IMR-90 (cell line): Measurements from ENCODE around the gene TCP11. TPM values are rescaled to one million over a fixed set of nuclear protein-coding genes. Genes with fewer than 3 reads are reported as not detected.

Experiments
- ATAC-seq: fragments of 200-7000 bp; cut with Tn5 transposase; 2 replicates; pipeline ENCODE4 v1.9.1; 2020; ENCODE audit warnings: low read depth, mild to moderate bottlenecking, moderate library complexity
- BruUV-seq: library from RNA; stranded (reverse); fragments of 400-500 nt; replicated peaks from 2 replicates; lab custom pipeline; 2021; lab: Mats Ljungman, UMichigan
- CTCF ChIA-PET: fragments of 300-600 bp; formaldehyde crosslinking; extraction: SDS; loops from one replicate; lab custom pipeline; 2021; ENCODE audit warnings: antibody characterized with exemption; lab: Yijun Ruan, JAX
- POLR2A ChIA-PET: fragments of 300-600 bp; sonication (Branson Sonifier 250); formaldehyde crosslinking; loops from one replicate; lab custom pipeline; 2022; ENCODE audit warnings: antibody characterized with exemption; ENCODE audit not compliant: unreplicated experiment; lab: Charles Lee
- DNase-seq: peaks from one replicate; pipeline ENCODE4 v3.0.0; 2013
- H2AFZ ChIP-seq: replicated peaks from 2 replicates; pipeline ENCODE3; 2013; ENCODE audit warnings: low read length, mild to moderate bottlenecking; ENCODE audit not compliant: poor library complexity
- H2AK5ac ChIP-seq: 2 replicates; pipeline ENCODE4 v1.6.1; 2013; ENCODE audit warnings: low read depth, low read length, inconsistent platforms
- H2AK9ac ChIP-seq: replicated peaks from 2 replicates; pipeline ENCODE3; 2013; ENCODE audit warnings: mild to moderate bottlenecking, low read depth, low read length, moderate library complexity; ENCODE audit not compliant: poor library complexity
- H2BK120ac ChIP-seq: 2 replicates; pipeline ENCODE4 v1.6.1; 2013; ENCODE audit warnings: low read depth, low read length, inconsistent platforms
- H2BK15ac ChIP-seq: 3 replicates; pipeline ENCODE4 v1.6.1; 2013; ENCODE audit warnings: low read depth, low read length, inconsistent platforms
- H2BK20ac ChIP-seq: 2 replicates; pipeline ENCODE4 v1.6.1; 2013; ENCODE audit warnings: low read depth, mild to moderate bottlenecking, inconsistent platforms, low read length, moderate library complexity
- H2BK5ac ChIP-seq: 2 replicates; pipeline ENCODE4 v1.6.1; 2013; ENCODE audit warnings: mild to moderate bottlenecking, low read depth, low read length, inconsistent platforms; ENCODE audit not compliant: poor library complexity, severe bottlenecking
- H3K14ac ChIP-seq: replicated peaks from 2 replicates; pipeline ENCODE4 v1.6.1; 2013; ENCODE audit warnings: low read depth, low read length, inconsistent platforms
- H3K18ac ChIP-seq: 2 replicates; pipeline ENCODE4 v1.6.1; 2013; ENCODE audit warnings: low read depth, low read length, control low read depth
- H3K23ac ChIP-seq: 2 replicates; pipeline ENCODE4 v1.6.1; 2013; ENCODE audit warnings: low read depth, low read length, inconsistent platforms
- H3K27ac ChIP-seq: 2 replicates; pipeline ENCODE4 v1.5.1; 2013; ENCODE audit warnings: mild to moderate bottlenecking, control low read depth, low read length; ENCODE audit not compliant: insufficient read depth
- H3K27me3 ChIP-seq: 2 replicates; pipeline ENCODE4 v1.6.1; 2013; ENCODE audit warnings: low read length; ENCODE audit not compliant: control insufficient read depth, insufficient read depth
- H3K36me3 ChIP-seq: 2 replicates; pipeline ENCODE4 v1.6.1; 2013; ENCODE audit warnings: low read length, mixed read lengths; ENCODE audit not compliant: control insufficient read depth, insufficient read depth
- H3K4ac ChIP-seq: 2 replicates; pipeline ENCODE4 v1.6.1; 2013; ENCODE audit warnings: low read depth, low read length, inconsistent platforms
- H3K4me1 ChIP-seq: 2 replicates; pipeline ENCODE4 v1.6.1; 2013; ENCODE audit warnings: low read length, mixed read lengths; ENCODE audit not compliant: control insufficient read depth, insufficient read depth
- H3K4me2 ChIP-seq: 2 replicates; pipeline ENCODE4 v1.6.1; 2013; ENCODE audit warnings: low read depth, mild to moderate bottlenecking, control low read depth, low read length, moderate library complexity
- H3K4me3 ChIP-seq: 2 replicates; pipeline ENCODE4 v1.5.1; 2013; ENCODE audit warnings: low read depth, mild to moderate bottlenecking, control low read depth, low read length, moderate library complexity; ENCODE audit not compliant: insufficient read depth
- H3K56ac ChIP-seq: 2 replicates; pipeline ENCODE4 v1.6.1; 2013; ENCODE audit warnings: low read length, inconsistent platforms; ENCODE audit not compliant: insufficient read depth; ENCODE audit errors: extremely low read depth
- H3K79me1 ChIP-seq, 2 experiments: 2 replicates each; pipeline ENCODE4 v1.6.1; 2013; ENCODE audit warnings: low read length in 2 of 2, inconsistent platforms in 1 of 2, low read depth in 1 of 2
- H3K9ac ChIP-seq: 2 replicates; pipeline ENCODE4 v1.6.1; 2013; ENCODE audit warnings: low read depth, low read length, control low read depth
- H3K9me1 ChIP-seq: 2 replicates; pipeline ENCODE4 v1.6.1; 2013; ENCODE audit warnings: low read length, inconsistent platforms; ENCODE audit not compliant: insufficient read depth
- H3K9me3 ChIP-seq: 2 replicates; pipeline ENCODE4 v1.6.1; 2013; ENCODE audit warnings: low read length; ENCODE audit not compliant: control insufficient read depth, insufficient read depth
- H4K20me1 ChIP-seq: 2 replicates; pipeline ENCODE4 v1.6.1; 2013; ENCODE audit warnings: low read length, inconsistent platforms; ENCODE audit not compliant: insufficient read depth
- H4K5ac ChIP-seq: 2 replicates; pipeline ENCODE4 v1.6.1; 2013; ENCODE audit warnings: mild to moderate bottlenecking, low read depth, low read length, control low read depth
- H4K8ac ChIP-seq, 2 experiments: 2 replicates each; pipeline ENCODE4 v1.6.1; 2013; ENCODE audit warnings: low read depth in 2 of 2, low read length in 2 of 2, control low read depth in 1 of 2, inconsistent platforms in 1 of 2
- H4K91ac ChIP-seq: 2 replicates; pipeline ENCODE4 v1.6.1; 2013; ENCODE audit warnings: low read depth, low read length, inconsistent platforms; ENCODE audit not compliant: insufficient read depth
- BHLHE40 ChIP-seq: fragments of 150-350 bp; IDR thresholded peaks from 2 replicates; pipeline ENCODE4 v1.6.1; 2016; ENCODE audit warnings: mild to moderate bottlenecking, low read depth, low read length
- CEBPB ChIP-seq: IDR thresholded peaks from 2 replicates; pipeline ENCODE4 v1.6.1; 2012; ENCODE audit warnings: low read depth, low read length, improper control_type of control experiment
- CHD1 ChIP-seq: IDR thresholded peaks from 2 replicates; pipeline ENCODE4 v1.6.1; 2012; ENCODE audit warnings: low read depth, low read length, improper control_type of control experiment
- ELK1 ChIP-seq: fragments of 150-350 bp; IDR thresholded peaks from 2 replicates; pipeline ENCODE4 v1.6.1; 2016; ENCODE audit warnings: low read depth, mild to moderate bottlenecking, low read length, moderate library complexity, borderline replicate concordance
- FOS ChIP-seq: fragments of 150-350 bp; IDR thresholded peaks from 2 replicates; pipeline ENCODE4 v1.6.1; 2016; ENCODE audit warnings: low read depth, low read length
- MAFK ChIP-seq: IDR thresholded peaks from 2 replicates; pipeline ENCODE4 v1.6.1; 2012; ENCODE audit warnings: low read depth, low read length, improper control_type of control experiment
- MAZ ChIP-seq: IDR thresholded peaks from 2 replicates; pipeline ENCODE4 v1.6.1; 2012; ENCODE audit warnings: low read depth, mild to moderate bottlenecking, low read length, improper control_type of control experiment, moderate library complexity, borderline replicate concordance
- MXI1 ChIP-seq: IDR thresholded peaks from 2 replicates; pipeline ENCODE4 v1.6.1; 2012; ENCODE audit warnings: low read depth, mild to moderate bottlenecking, low read length, moderate library complexity, borderline replicate concordance
- NFE2L2 ChIP-seq: fragments of 150-350 bp; IDR thresholded peaks from 2 replicates; pipeline ENCODE4 v1.6.1; 2016; ENCODE audit warnings: low read depth, mild to moderate bottlenecking, low read length
- POLR2A ChIP-seq: IDR thresholded peaks from 2 replicates; pipeline ENCODE4 v1.6.1; 2012; ENCODE audit warnings: mild to moderate bottlenecking, low read depth, low read length
- RAD21 ChIP-seq: IDR thresholded peaks from 2 replicates; pipeline ENCODE4 v1.6.1; 2012; ENCODE audit warnings: low read length, improper control_type of control experiment
- RCOR1 ChIP-seq: IDR thresholded peaks from 2 replicates; pipeline ENCODE4 v1.6.1; 2012; ENCODE audit warnings: mild to moderate bottlenecking, low read length, improper control_type of control experiment; ENCODE audit not compliant: insufficient replicate concordance
- RFX5 ChIP-seq: IDR thresholded peaks from 2 replicates; pipeline ENCODE4 v1.8.0; 2012; ENCODE audit warnings: low read depth, mild to moderate bottlenecking, low read length, moderate library complexity
- SMC3 ChIP-seq: fragments of 150-350 bp; IDR thresholded peaks from 2 replicates; pipeline ENCODE4 v1.6.1; 2016; ENCODE audit warnings: low read depth, mild to moderate bottlenecking, antibody characterized with exemption, low read length, moderate library complexity
- USF2 ChIP-seq: fragments of 150-350 bp; IDR thresholded peaks from 2 replicates; pipeline ENCODE4 v1.6.1; 2017; ENCODE audit warnings: mild to moderate bottlenecking, antibody characterized with exemption, low read length, low read depth
- WGBS, 2 experiments: methylation state at CpG; one replicate each; pipeline versions ENCODE4 v1.1.5 to v1.1.7; 2013; ENCODE audit warnings: missing lambda C conversion rate in 2 of 2; ENCODE audit not compliant: insufficient read length in 1 of 2; ENCODE audit errors: extremely low coverage in 2 of 2; 5-methylcytosine and 5-hydroxymethylcytosine counted together
- dilution Hi-C: fragments of 300-500 bp; cut with HindIII; formaldehyde crosslinking; loops from one replicate; pipeline ENCODE4 v1.14.3; 2018; ENCODE audit warnings: low sequenced_read_pairs; ENCODE audit not compliant: unreplicated experiment
- in situ Hi-C: fragments of 300-500 bp; cut with MboI; formaldehyde crosslinking; loops from 3 replicates; pipeline ENCODE4 v1.14.3; 2019; ENCODE audit warnings: low sequenced_read_pairs, inconsistent platforms, mixed read lengths
- intact Hi-C: fragments of 100-400 bp; cut with micrococcal nuclease; formaldehyde crosslinking; loops from 2 replicates; pipeline ENCODE4 v1.10.0; 2022
- polyA plus RNA-seq, 3 experiments: library from polyadenylated mRNA; depleted of rRNA; stranded (reverse); fragments of >200 nt; gene quantifications; 2 replicates each; pipeline ENCODE4 v1.2.3, GENCODE V29; 2012; ENCODE audit warnings: low replicate concordance in 1 of 3
- total RNA-seq: library from RNA; depleted of rRNA; stranded (reverse); fragments of >200 nt; gene quantifications from 2 replicates; pipeline ENCODE4 v1.2.3, GENCODE V29; 2012

The TCP11 gene
- total and polyA plus RNA-seq, 2 of the 4 experiments (the other 2 are of a cell fraction): 0.34 to 0.36 TPM

GRCh38 chr6:35108309-35108885, 32.7 kb downstream of the TCP11 start:
- H3K14ac ChIP-seq: no peak overlapping the region
- H3K79me1 ChIP-seq: no peaks in the 10 kb centered on the region
- ATAC-seq (no peak), DNase-seq (no peak)
- no peak overlapping the region for H4K8ac ChIP-seq
- no peak overlapping the region for H3K18ac ChIP-seq
- H3K4me1 ChIP-seq: no peaks in the 10 kb centered on the region
- TF ChIP-seq RAD21 (no peak), MXI1 (no peak), MAFK (no peak), SMC3 (no peak), RCOR1 (no peak), CEBPB (no peak), BHLHE40 (no peak), ELK1 (no peak), NFE2L2 (no peak), FOS (no peak), CHD1 (no peak), MAZ (no peak), RFX5 (no peak), POLR2A (no peak), USF2 (no peak)
- no peak overlapping the region for H2BK5ac ChIP-seq
- H3K27me3 ChIP-seq: peaks cover 3% of the 10 kb centered on the region
- H2AK9ac ChIP-seq: no peak overlapping the region
- no peak overlapping the region for H3K4me2 ChIP-seq
- no peak overlapping the region for H2BK120ac ChIP-seq
- BruUV-seq: no TSS peak
- no peak overlapping the region for H4K91ac ChIP-seq
- no peak overlapping the region for H4K5ac ChIP-seq
- H3K36me3 ChIP-seq: no peaks in the 10 kb centered on the region
- ChIA-PET CTCF (no interaction called here), POLR2A (no interaction called here)
- in situ Hi-C loops: no loop called here
- H3K4ac ChIP-seq: no peak overlapping the region
- H3K9me1 ChIP-seq: no peaks in the 10 kb centered on the region
- H3K9me3 ChIP-seq: peaks cover 2% of the 10 kb centered on the region; the same call in 1 of the 2 replicates
- no peak overlapping the region for H3K56ac ChIP-seq
- H3K27ac ChIP-seq: no peak overlapping the region
- no peak overlapping the region for H2BK20ac ChIP-seq
- no peak overlapping the region for H2AFZ ChIP-seq
- no peak overlapping the region for H3K23ac ChIP-seq
- H3K4me3 ChIP-seq: no peak overlapping the region
- no peak overlapping the region for H2BK15ac ChIP-seq
- dilution Hi-C loops: no loop called here
- WGBS, 2 experiments: no CpG with 5 or more reads among the region's 2 CpGs
- intact Hi-C loops: no loop called here
- no peaks in the 10 kb centered on the region for H4K20me1 ChIP-seq
- no peak overlapping the region for H2AK5ac ChIP-seq
- H3K9ac ChIP-seq: no peak overlapping the region
